ENCODE data around the gene FAXDC2.

FAXDC2 gene

DNA sequence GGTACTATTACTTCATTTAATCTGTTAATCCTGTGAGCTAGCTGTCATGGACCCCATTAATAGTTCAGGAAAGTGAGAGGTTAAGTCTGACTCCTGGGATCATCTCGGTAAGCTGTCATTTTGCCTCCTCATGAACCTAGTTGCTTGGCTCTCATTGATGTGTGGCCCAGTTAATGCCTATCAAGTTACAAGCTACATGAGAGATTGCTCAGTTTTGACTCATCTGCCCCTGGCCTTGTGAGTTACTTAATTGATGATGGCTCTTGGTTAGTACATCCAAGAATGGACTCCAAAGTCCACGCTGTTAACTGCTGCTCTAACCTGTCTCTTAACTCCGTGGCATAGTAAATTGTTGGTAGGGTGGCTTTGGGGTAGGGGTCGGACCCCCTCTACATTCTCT lies 71.3 kb downstream of the FAXDC2 start (continued):
- peak; percentile 16; the same call in 1 of the 2 replicates for TF ChIP-seq ZNF600 (tag by site-specific recombination; IDR thresholded peaks at IDR 0.05)
- TF ChIP-seq OSR2 (tag by site-specific recombination; IDR thresholded peaks at IDR 0.05), result 0 out of 2 replicates have a peak, but pooled peaks have one; percentile 29
- TF ChIP-seq FEZF1 (tag by site-specific recombination; IDR thresholded peaks at IDR 0.05), result peak; percentile 56
- TF ChIP-seq ZNF366 (tag by site-specific recombination; conservative IDR thresholded peaks at IDR 0.05), result 0 out of 2 replicates have a peak, but pooled peaks have one; percentile 24
- peak; percentile 66 for TF ChIP-seq ZNF629 (tag by site-specific recombination; IDR thresholded peaks at IDR 0.05)

- Histone ChIP-seq H3K9me3 (ENCODE audit: control insufficient read depth, insufficient read depth, low read depth, low read length) (no peaks in the 10 kb centered on the region), H3K27ac (ENCODE audit: extremely low read depth, low read depth, low read length) (no peak overlapping the region), H3K4me3 (ENCODE audit: low read depth, low read length) (no peak overlapping the region), H3K36me3 (ENCODE audit: control insufficient read depth in 2 of 2, insufficient read depth in 1 of 2, low read length in 2 of 2) (no peaks in the 10 kb centered on the region), H3K4me1 (ENCODE audit: control insufficient read depth, insufficient read depth, low read length) (peaks cover 41% of the 10 kb centered on the region)
- CTCF ChIA-PET, result no interaction called here
- TF ChIP-seq GLI2 (tag by site-specific recombination; IDR thresholded peaks at IDR 0.05; ENCODE audit: borderline replicate concordance, low read depth) (no peak), SALL2 (tag by site-specific recombination; IDR thresholded peaks at IDR 0.05; ENCODE audit: borderline replicate concordance) (no peak), ZFP3 (tag by site-specific recombination; IDR thresholded peaks at IDR 0.05; ENCODE audit: low read depth) (no peak), KLF1 (tag by site-specific recombination; IDR thresholded peaks at IDR 0.05) (no peak), ZNF521 (tag by site-specific recombination; IDR thresholded peaks at IDR 0.05) (no peak), ZNF530 (tag by site-specific recombination; IDR thresholded peaks at IDR 0.05; ENCODE audit: low read depth) (no peak), ZNF561 (tag by site-specific recombination; IDR thresholded peaks at IDR 0.05; ENCODE audit: borderline replicate concordance) (no peak), CTCF (tag by site-specific recombination; IDR thresholded peaks at IDR 0.05) (no peak), PBX3 (CRISPR knock-in tag; IDR thresholded peaks at IDR 0.05) (no peak), ZNF423 (tag by site-specific recombination; IDR thresholded peaks at IDR 0.05) (no peak)
- TF ChIP-seq, protein P1, sequence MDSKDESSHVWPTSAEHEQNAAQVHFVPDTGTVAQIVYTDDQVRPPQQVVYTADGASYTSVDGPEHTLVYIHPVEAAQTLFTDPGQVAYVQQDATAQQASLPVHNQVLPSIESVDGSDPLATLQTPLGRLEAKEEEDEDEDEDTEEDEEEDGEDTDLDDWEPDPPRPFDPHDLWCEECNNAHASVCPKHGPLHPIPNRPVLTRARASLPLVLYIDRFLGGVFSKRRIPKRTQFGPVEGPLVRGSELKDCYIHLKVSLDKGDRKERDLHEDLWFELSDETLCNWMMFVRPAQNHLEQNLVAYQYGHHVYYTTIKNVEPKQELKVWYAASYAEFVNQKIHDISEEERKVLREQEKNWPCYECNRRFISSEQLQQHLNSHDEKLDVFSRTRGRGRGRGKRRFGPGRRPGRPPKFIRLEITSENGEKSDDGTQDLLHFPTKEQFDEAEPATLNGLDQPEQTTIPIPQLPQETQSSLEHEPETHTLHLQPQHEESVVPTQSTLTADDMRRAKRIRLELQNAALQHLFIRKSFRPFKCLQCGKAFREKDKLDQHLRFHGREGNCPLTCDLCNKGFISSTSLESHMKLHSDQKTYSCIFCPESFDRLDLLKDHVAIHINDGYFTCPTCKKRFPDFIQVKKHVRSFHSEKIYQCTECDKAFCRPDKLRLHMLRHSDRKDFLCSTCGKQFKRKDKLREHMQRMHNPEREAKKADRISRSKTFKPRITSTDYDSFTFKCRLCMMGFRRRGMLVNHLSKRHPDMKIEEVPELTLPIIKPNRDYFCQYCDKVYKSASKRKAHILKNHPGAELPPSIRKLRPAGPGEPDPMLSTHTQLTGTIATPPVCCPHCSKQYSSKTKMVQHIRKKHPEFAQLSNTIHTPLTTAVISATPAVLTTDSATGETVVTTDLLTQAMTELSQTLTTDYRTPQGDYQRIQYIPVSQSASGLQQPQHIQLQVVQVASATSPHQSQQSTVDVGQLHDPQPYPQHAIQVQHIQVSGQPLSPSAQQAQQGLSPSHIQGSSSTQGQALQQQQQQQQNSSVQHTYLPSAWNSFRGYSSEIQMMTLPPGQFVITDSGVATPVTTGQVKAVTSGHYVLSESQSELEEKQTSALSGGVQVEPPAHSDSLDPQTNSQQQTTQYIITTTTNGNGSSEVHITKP (tag by site-specific recombination; IDR thresholded peaks at IDR 0.05), result no peak
- TF ChIP-seq, protein P2, sequence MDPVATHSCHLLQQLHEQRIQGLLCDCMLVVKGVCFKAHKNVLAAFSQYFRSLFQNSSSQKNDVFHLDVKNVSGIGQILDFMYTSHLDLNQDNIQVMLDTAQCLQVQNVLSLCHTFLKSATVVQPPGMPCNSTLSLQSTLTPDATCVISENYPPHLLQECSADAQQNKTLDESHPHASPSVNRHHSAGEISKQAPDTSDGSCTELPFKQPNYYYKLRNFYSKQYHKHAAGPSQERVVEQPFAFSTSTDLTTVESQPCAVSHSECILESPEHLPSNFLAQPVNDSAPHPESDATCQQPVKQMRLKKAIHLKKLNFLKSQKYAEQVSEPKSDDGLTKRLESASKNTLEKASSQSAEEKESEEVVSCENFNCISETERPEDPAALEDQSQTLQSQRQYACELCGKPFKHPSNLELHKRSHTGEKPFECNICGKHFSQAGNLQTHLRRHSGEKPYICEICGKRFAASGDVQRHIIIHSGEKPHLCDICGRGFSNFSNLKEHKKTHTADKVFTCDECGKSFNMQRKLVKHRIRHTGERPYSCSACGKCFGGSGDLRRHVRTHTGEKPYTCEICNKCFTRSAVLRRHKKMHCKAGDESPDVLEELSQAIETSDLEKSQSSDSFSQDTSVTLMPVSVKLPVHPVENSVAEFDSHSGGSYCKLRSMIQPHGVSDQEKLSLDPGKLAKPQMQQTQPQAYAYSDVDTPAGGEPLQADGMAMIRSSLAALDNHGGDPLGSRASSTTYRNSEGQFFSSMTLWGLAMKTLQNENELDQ (tag by site-specific recombination; IDR thresholded peaks at IDR 0.05; ENCODE audit: low read depth), result no peak
- TF ChIP-seq, protein P3, sequence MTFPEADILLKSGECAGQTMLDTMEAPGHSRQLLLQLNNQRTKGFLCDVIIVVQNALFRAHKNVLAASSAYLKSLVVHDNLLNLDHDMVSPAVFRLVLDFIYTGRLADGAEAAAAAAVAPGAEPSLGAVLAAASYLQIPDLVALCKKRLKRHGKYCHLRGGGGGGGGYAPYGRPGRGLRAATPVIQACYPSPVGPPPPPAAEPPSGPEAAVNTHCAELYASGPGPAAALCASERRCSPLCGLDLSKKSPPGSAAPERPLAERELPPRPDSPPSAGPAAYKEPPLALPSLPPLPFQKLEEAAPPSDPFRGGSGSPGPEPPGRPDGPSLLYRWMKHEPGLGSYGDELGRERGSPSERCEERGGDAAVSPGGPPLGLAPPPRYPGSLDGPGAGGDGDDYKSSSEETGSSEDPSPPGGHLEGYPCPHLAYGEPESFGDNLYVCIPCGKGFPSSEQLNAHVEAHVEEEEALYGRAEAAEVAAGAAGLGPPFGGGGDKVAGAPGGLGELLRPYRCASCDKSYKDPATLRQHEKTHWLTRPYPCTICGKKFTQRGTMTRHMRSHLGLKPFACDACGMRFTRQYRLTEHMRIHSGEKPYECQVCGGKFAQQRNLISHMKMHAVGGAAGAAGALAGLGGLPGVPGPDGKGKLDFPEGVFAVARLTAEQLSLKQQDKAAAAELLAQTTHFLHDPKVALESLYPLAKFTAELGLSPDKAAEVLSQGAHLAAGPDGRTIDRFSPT (tag by site-specific recombination; IDR thresholded peaks at IDR 0.05), result no peak
- POLR2A ChIA-PET, result interaction anchor here (0.6 to 1.2 kb wide), 2 partner anchors 11 to 190 kb away, joined by 3 to 5 read pairs; no protein-coding TSS in a partner anchor
Observed at GRCh38 chr5:154778534-154778933, 71.9 kb downstream of the FAXDC2 start.

Data from HEK293 (cell line).